H9 (cell line): ENCODE measurements around the gene ADCY1. TPM values are rescaled to one million over a fixed set of nuclear protein-coding genes. Genes with fewer than 3 reads are reported as not detected.

Source experiments
- DNase-seq: peaks from one replicate; pipeline ENCODE4 v3.0.0-alpha.2; 2017
- H2AFZ ChIP-seq: one replicate; pipeline ENCODE4 v1.6.1; 2013; ENCODE audit warnings: mild to moderate bottlenecking, low read length, control low read depth, moderate library complexity
- H2AK5ac ChIP-seq: 2 replicates; pipeline ENCODE4 v1.6.1; 2013; ENCODE audit warnings: low read length, control low read depth, mixed read lengths; ENCODE audit not compliant: insufficient read length
- H2BK120ac ChIP-seq: one replicate; pipeline ENCODE4 v1.6.1; 2013; ENCODE audit warnings: low read depth, mild to moderate bottlenecking, low read length, control low read depth, inconsistent platforms; ENCODE audit not compliant: poor library complexity, severe bottlenecking
- H2BK12ac ChIP-seq: 2 replicates; pipeline ENCODE4 v1.6.1; 2013; ENCODE audit warnings: low read length, control low read depth, mixed read lengths, low read depth; ENCODE audit not compliant: insufficient read length
- H2BK15ac ChIP-seq: 2 replicates; pipeline ENCODE4 v1.6.1; 2013; ENCODE audit warnings: low read depth, low read length, control low read depth
- H2BK20ac ChIP-seq: one replicate; pipeline ENCODE4 v1.6.1; 2013; ENCODE audit warnings: low read depth, mild to moderate bottlenecking, low read length, control low read depth, inconsistent platforms; ENCODE audit not compliant: poor library complexity, severe bottlenecking
- H2BK5ac ChIP-seq: 2 replicates; pipeline ENCODE4 v1.6.1; 2013; ENCODE audit warnings: low read length, control low read depth, mixed read lengths; ENCODE audit not compliant: insufficient read length
- H3K14ac ChIP-seq: 2 replicates; pipeline ENCODE4 v1.6.1; 2013; ENCODE audit warnings: low read length, control low read depth; ENCODE audit not compliant: insufficient read depth
- H3K18ac ChIP-seq: 2 replicates; pipeline ENCODE4 v1.6.1; 2013; ENCODE audit warnings: low read depth, mild to moderate bottlenecking, mixed read lengths, low read length, control low read depth; ENCODE audit not compliant: insufficient read length
- H3K23ac ChIP-seq: 2 replicates; pipeline ENCODE4 v1.6.1; 2013; ENCODE audit warnings: low read length, control low read depth, mixed read lengths, low read depth; ENCODE audit not compliant: insufficient read length
- H3K23me2 ChIP-seq: 2 replicates; pipeline ENCODE4 v1.6.1; 2013; ENCODE audit warnings: low read depth, mild to moderate bottlenecking, mixed read lengths, low read length, control low read depth; ENCODE audit not compliant: insufficient read length, poor library complexity, severe bottlenecking
- H3K27ac ChIP-seq: 2 replicates; pipeline ENCODE4 v1.5.1; 2013; ENCODE audit warnings: low read length, control low read depth, mixed read lengths, low read depth; ENCODE audit not compliant: insufficient read length
- H3K27me3 ChIP-seq: 2 replicates; pipeline ENCODE4 v1.6.1; 2013; ENCODE audit warnings: low read length, control low read depth, inconsistent platforms; ENCODE audit not compliant: insufficient read depth
- H3K4ac ChIP-seq: 2 replicates; pipeline ENCODE4 v1.6.1; 2013; ENCODE audit warnings: low read depth, mild to moderate bottlenecking, control low read depth, inconsistent platforms, low read length, moderate library complexity
- H3K4me1 ChIP-seq: 2 replicates; pipeline ENCODE4 v1.6.1; 2013; ENCODE audit warnings: low read length, control low read depth, inconsistent platforms; ENCODE audit not compliant: insufficient read depth
- H3K4me2 ChIP-seq: 2 replicates; pipeline ENCODE4 v1.6.1; 2013; ENCODE audit warnings: low read length, control low read depth, mixed read lengths; ENCODE audit not compliant: insufficient read length, insufficient read depth
- H3K56ac ChIP-seq: 2 replicates; pipeline ENCODE4 v1.6.1; 2013; ENCODE audit warnings: low read depth, mild to moderate bottlenecking, mixed read lengths, low read length, control low read depth; ENCODE audit not compliant: insufficient read length
- H3K79me1 ChIP-seq: 2 replicates; pipeline ENCODE4 v1.6.1; 2013; ENCODE audit warnings: low read depth, mild to moderate bottlenecking, moderate library complexity, low read length, control low read depth, inconsistent platforms; ENCODE audit not compliant: insufficient read depth, poor library complexity, severe bottlenecking
- H3K79me2 ChIP-seq: 2 replicates; pipeline ENCODE4 v1.6.1; 2013; ENCODE audit warnings: low read length, control low read depth, inconsistent platforms; ENCODE audit not compliant: insufficient read depth
- H3K9ac ChIP-seq: 2 replicates; pipeline ENCODE4 v1.6.1; 2013; ENCODE audit warnings: low read length, control low read depth, mixed read lengths; ENCODE audit not compliant: insufficient read length; ENCODE audit errors: extremely low read depth
- H3K9me3 ChIP-seq: one replicate; pipeline ENCODE4 v1.6.1; 2013; ENCODE audit warnings: low read depth, low read length, inconsistent platforms; ENCODE audit not compliant: control insufficient read depth
- H3T11ph ChIP-seq: one replicate; pipeline ENCODE4 v1.6.1; 2013; ENCODE audit warnings: mild to moderate bottlenecking, low read length, control low read depth, inconsistent platforms
- H4K20me1 ChIP-seq: one replicate; pipeline ENCODE4 v1.6.1; 2013; ENCODE audit not compliant: control insufficient read depth, insufficient read length, insufficient read depth
- H4K5ac ChIP-seq: 2 replicates; pipeline ENCODE4 v1.6.1; 2013; ENCODE audit warnings: low read depth, mild to moderate bottlenecking, mixed read lengths, low read length, control low read depth; ENCODE audit not compliant: insufficient read length
- H4K8ac ChIP-seq: replicated peaks from 2 replicates; pipeline ENCODE4 v1.6.1; 2013; ENCODE audit warnings: low read length, control low read depth, mixed read lengths, low read depth; ENCODE audit not compliant: insufficient read length
- H4K91ac ChIP-seq: 2 replicates; pipeline ENCODE4 v1.6.1; 2013; ENCODE audit warnings: low read depth, mild to moderate bottlenecking, moderate library complexity, mixed read lengths, low read length, control low read depth; ENCODE audit not compliant: insufficient read length
- H3K27ac Mint-ChIP-seq, 3 experiments: 2 replicates in 2 of 3; 3 replicates in 1 of 3; pipeline ENCODE4 v1.8.0; 2020 to 2021; ENCODE audit warnings: mixed read lengths in 3 of 3, mild to moderate bottlenecking in 1 of 3, moderate library complexity in 1 of 3
- H3K27me3 Mint-ChIP-seq: 2 replicates; pipeline ENCODE4 v1.8.0; 2021; ENCODE audit warnings: low read depth, mild to moderate bottlenecking, moderate library complexity, mixed read lengths
- H3K36me3 Mint-ChIP-seq, 3 experiments: 2 replicates in 2 of 3; 3 replicates in 1 of 3; pipeline ENCODE4 v1.8.0; 2020 to 2021; ENCODE audit warnings: low read depth in 3 of 3, mixed read lengths in 3 of 3; ENCODE audit not compliant: insufficient read depth in 1 of 3
- H3K4me1 Mint-ChIP-seq, 2 experiments: 2 replicates each; pipeline ENCODE4 v1.8.0; 2020; ENCODE audit warnings: mixed read lengths in 2 of 2
- H3K4me3 Mint-ChIP-seq, 2 experiments: 2 replicates in 1 of 2; 3 replicates in 1 of 2; pipeline ENCODE4 v1.8.0; 2020 to 2021; ENCODE audit warnings: mild to moderate bottlenecking in 2 of 2, mixed read lengths in 2 of 2, moderate library complexity in 1 of 2
- H3K9me3 Mint-ChIP-seq, 2 experiments: 2 replicates in 1 of 2; 3 replicates in 1 of 2; pipeline ENCODE4 v1.8.0; 2020; ENCODE audit warnings: mild to moderate bottlenecking in 2 of 2, mixed read lengths in 2 of 2, moderate library complexity in 1 of 2
- CTCF ChIP-seq: fragments of 200-600 bp; sonication (generic); conservative IDR thresholded peaks from 3 replicates; pipeline ENCODE4 v1.8.0; 2021; ENCODE audit warnings: antibody characterized with exemption, mild to moderate bottlenecking
- WGBS: extraction: QIAGEN DNeasy Blood & Tissue Kit; methylation state at CpG from one replicate; pipeline ENCODE4 v1.1.7; 2013; ENCODE audit warnings: missing lambda C conversion rate, low lambda C conversion rate, mixed read lengths; ENCODE audit not compliant: insufficient read length; ENCODE audit errors: extremely low coverage; 5-methylcytosine and 5-hydroxymethylcytosine counted together
- total RNA-seq: library from RNA; stranded (reverse); gene quantifications from 2 replicates; pipeline ENCODE4 v1.2.1, GENCODE V29; 2021

ADCY1 gene
- total RNA-seq, 1 experiment from 2014 or later: 21.6 TPM

DNA sequence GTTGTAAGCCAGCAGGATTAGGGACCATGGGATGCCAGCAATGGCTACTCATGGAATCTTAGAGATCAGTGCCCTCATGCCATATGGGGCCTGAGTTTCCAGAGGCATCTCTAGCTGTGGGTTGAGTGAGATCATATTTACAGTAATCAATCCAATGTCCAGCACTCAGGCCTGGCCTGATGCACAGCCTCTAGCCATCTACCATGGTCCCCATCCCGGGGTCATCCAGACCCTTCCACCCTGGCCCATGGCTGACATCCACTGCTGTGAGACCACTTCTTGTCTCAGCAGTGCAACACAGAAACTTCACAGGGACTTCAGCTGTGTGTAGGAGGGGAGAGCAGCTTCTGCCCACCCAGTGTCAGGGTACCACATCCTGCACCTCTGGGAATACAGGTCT lies 6.5 kb upstream of the ADCY1 start:
- Mint-ChIP-seq H3K4me1 (peaks cover 34 to 36% of the 10 kb centered on the region in 2 experiments), H3K36me3 (no peaks in the 10 kb centered on the region; a peak in 1 of 7 replicates), H3K4me3 (no peak overlapping the region), H3K27me3 (peaks cover 19% of the 10 kb centered on the region), H3K9me3 (0 out of 5 replicates have a peak, but pooled peaks cover 0 to 3% of the 10 kb centered on the region in 2 experiments), H3K27ac (no peak overlapping the region)
- Histone ChIP-seq H3K4me1 (peaks cover 9% of the 10 kb centered on the region; the same call in 1 of the 2 replicates), H3K27me3 (no peaks in the 10 kb centered on the region; the same call in 1 of the 2 replicates), H3K56ac (no peak overlapping the region), H3K9ac (no peak overlapping the region), H3T11ph (no peak overlapping the region), H2BK120ac (no peak overlapping the region), H2BK12ac (no peak overlapping the region), H3K14ac (no peak overlapping the region), H2AK5ac (no peak overlapping the region), H2BK15ac (no peak overlapping the region), H2BK5ac (no peak overlapping the region), H4K91ac (no peak overlapping the region), H2AFZ (no peak overlapping the region), H3K4ac (no peak overlapping the region), H3K23ac (no peak overlapping the region), H2BK20ac (no peak overlapping the region), H3K4me2 (no peak overlapping the region), H3K79me2 (no peaks in the 10 kb centered on the region), H4K5ac (no peak overlapping the region), H3K18ac (no peak overlapping the region), H3K9me3 (no peaks in the 10 kb centered on the region), H4K20me1 (no peaks in the 10 kb centered on the region), H4K8ac (no peak overlapping the region), H3K79me1 (no peaks in the 10 kb centered on the region), H3K27ac (no peak overlapping the region), H3K23me2 (no peaks in the 10 kb centered on the region)
- WGBS: no CpG with 5 or more reads among the region's 1 CpG
- no peak for TF ChIP-seq CTCF
- DNase-seq: no peak
